DOHH2 (cell line): Measurements from ENCODE around the gene FUT7.

Experiments
- H3F3A ChIP-seq: fragments of 200-600 bp; sonication (generic), shearing (Covaris generic); 2 replicates; pipeline ENCODE4 v1.6.0; 2016; ENCODE audit warnings: antibody characterized with exemption, mild to moderate bottlenecking; ENCODE audit not compliant: control insufficient read depth, insufficient read depth
- H3K27ac ChIP-seq: fragments of 200-600 bp; sonication (generic); 2 replicates; pipeline ENCODE4 v1.5.1; 2014; ENCODE audit warnings: low read depth, mild to moderate bottlenecking, low read length, moderate library complexity
- H3K27me3 ChIP-seq: fragments of 200-600 bp; sonication (generic); 2 replicates; pipeline ENCODE4 v1.6.1; 2014; ENCODE audit warnings: mild to moderate bottlenecking, low read length, mixed read lengths; ENCODE audit not compliant: control insufficient read depth
- H3K36me3 ChIP-seq: fragments of 200-600 bp; sonication (generic); 2 replicates; pipeline ENCODE4 v1.6.1; 2014; ENCODE audit warnings: mild to moderate bottlenecking, low read length, moderate library complexity, mixed read lengths; ENCODE audit not compliant: control insufficient read depth
- H3K4me1 ChIP-seq: fragments of 200-600 bp; sonication (generic); 2 replicates; pipeline ENCODE4 v1.6.1; 2014; ENCODE audit warnings: mild to moderate bottlenecking, low read length, mixed read lengths; ENCODE audit not compliant: control insufficient read depth
- H3K4me2 ChIP-seq: fragments of 200-600 bp; sonication (generic); 2 replicates; pipeline ENCODE4 v1.6.0; 2014; ENCODE audit warnings: mild to moderate bottlenecking, low read length, moderate library complexity
- H3K4me3 ChIP-seq: fragments of 200-600 bp; sonication (generic); 2 replicates; pipeline ENCODE4 v1.5.1; 2014; ENCODE audit warnings: mild to moderate bottlenecking, low read length, mixed read lengths
- H3K79me2 ChIP-seq: fragments of 200-600 bp; sonication (generic); 2 replicates; pipeline ENCODE4 v1.6.1; 2014; ENCODE audit warnings: mild to moderate bottlenecking, low read length, mixed read lengths; ENCODE audit not compliant: control insufficient read depth
- H3K9me2 ChIP-seq: fragments of 200-600 bp; sonication (generic); replicated peaks from 2 replicates; pipeline ENCODE4 v1.6.1; 2014; ENCODE audit warnings: mild to moderate bottlenecking, low read length, mixed read lengths; ENCODE audit not compliant: control insufficient read depth
- H3K9me3 ChIP-seq: fragments of 200-600 bp; sonication (generic); 2 replicates; pipeline ENCODE4 v1.6.1; 2014; ENCODE audit warnings: antibody characterized with exemption, low read length, mixed read lengths; ENCODE audit not compliant: control insufficient read depth, insufficient read depth
- H4K20me1 ChIP-seq: fragments of 200-600 bp; sonication (generic); 2 replicates; pipeline ENCODE4 v1.6.0; 2014; ENCODE audit warnings: low read depth, mild to moderate bottlenecking, antibody characterized with exemption, low read length, moderate library complexity; ENCODE audit not compliant: control insufficient read depth, insufficient read depth
- EZH2phosphoT487 ChIP-seq: fragments of 200-600 bp; sonication (generic); IDR thresholded peaks from 2 replicates; pipeline ENCODE4 v1.6.1; 2017; ENCODE audit warnings: borderline replicate concordance, mild to moderate bottlenecking, antibody characterized with exemption, low read length, moderate library complexity, mixed read lengths
- TF ChIP-seq, protein P1 (sequence below): fragments of 200-600 bp; sonication (generic); IDR thresholded peaks from one replicate; pipeline ENCODE4 v1.5.1; 2014; ENCODE audit warnings: antibody characterized with exemption, mild to moderate bottlenecking, low read depth, low read length; ENCODE audit not compliant: poor library complexity, severe bottlenecking

The FUT7 gene

DNA sequence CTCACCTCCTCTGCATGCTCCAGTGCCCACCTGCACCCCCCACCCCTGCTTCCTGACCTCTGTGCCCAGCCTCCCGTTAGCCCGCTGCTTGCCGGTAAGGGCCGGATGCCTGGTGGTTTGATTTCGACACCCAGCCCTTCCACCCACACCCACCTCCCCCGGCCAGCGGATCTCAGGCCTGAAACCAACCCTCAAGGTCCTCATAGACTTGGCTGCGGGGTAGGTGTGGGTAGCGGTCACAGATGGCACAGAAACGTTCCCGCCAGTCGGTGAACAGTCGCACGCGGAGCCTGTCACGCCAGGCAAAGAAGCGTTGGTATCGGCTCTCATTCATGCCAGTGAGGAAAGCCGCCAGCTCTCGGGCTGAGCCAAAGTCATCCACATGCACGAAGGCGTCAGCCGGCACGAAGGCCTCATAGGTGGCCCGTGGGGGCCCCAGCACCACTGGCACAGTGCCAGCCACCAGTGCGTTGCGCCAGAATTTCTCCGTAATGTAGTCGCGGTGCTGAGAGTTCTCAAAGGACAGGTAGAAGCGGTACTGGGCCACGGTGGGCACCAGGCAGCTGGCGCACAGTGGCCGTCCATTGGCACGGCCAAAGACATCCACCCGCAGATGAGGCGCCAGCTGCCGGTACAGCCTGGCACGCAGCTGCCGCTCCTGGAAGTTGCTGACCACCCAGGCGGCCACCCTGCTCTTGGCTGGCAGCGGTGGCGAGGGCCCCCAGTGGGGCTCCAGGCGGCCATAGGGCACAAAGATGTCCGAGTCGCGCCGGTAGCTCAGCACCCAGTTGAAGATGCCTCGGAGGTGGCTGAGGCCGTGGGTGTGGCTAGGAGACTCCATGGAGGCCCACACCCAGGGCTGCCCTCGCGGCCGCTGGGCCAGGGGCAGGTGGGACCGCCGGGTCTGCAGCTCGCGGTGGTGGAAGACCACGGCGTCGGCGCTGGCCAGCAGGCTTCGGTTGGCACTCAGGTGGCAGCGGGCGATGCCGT lies 1.1 kb downstream of the FUT7 start:
- no peaks in the 10 kb centered on the region for H3K36me3 ChIP-seq
- no peaks in the 10 kb centered on the region for H3K9me3 ChIP-seq
- H3K9me2 ChIP-seq = no peaks in the 10 kb centered on the region
- H3K79me2 ChIP-seq = no peaks in the 10 kb centered on the region
- no peak overlapping the region for H3K27ac ChIP-seq
- 0 out of 2 replicates have a peak, but pooled peaks cover 3% of the 10 kb centered on the region for H4K20me1 ChIP-seq
- H3K4me1 ChIP-seq = peaks cover 56% of the 10 kb centered on the region
- no peak overlapping the region for H3K4me2 ChIP-seq
- H3F3A ChIP-seq = no peaks in the 10 kb centered on the region
- H3K4me3 ChIP-seq = no peak overlapping the region
- peaks cover 68% of the 10 kb centered on the region for H3K27me3 ChIP-seq
- TF ChIP-seq, protein P1, sequence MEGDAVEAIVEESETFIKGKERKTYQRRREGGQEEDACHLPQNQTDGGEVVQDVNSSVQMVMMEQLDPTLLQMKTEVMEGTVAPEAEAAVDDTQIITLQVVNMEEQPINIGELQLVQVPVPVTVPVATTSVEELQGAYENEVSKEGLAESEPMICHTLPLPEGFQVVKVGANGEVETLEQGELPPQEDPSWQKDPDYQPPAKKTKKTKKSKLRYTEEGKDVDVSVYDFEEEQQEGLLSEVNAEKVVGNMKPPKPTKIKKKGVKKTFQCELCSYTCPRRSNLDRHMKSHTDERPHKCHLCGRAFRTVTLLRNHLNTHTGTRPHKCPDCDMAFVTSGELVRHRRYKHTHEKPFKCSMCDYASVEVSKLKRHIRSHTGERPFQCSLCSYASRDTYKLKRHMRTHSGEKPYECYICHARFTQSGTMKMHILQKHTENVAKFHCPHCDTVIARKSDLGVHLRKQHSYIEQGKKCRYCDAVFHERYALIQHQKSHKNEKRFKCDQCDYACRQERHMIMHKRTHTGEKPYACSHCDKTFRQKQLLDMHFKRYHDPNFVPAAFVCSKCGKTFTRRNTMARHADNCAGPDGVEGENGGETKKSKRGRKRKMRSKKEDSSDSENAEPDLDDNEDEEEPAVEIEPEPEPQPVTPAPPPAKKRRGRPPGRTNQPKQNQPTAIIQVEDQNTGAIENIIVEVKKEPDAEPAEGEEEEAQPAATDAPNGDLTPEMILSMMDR = no peak
- TF ChIP-seq EZH2phosphoT487 = peak; percentile 47; the same call in 1 of the 2 replicates

GRCh38 chr9:137030006-137030405 lies 1.9 kb downstream of the FUT7 start:
- Histone ChIP-seq H3K4me1 (peaks cover 61% of the 10 kb centered on the region), H3F3A (no peaks in the 10 kb centered on the region), H3K36me3 (no peaks in the 10 kb centered on the region), H3K27me3 (peaks cover 66% of the 10 kb centered on the region), H3K27ac (no peak overlapping the region), H3K79me2 (no peaks in the 10 kb centered on the region), H4K20me1 (0 out of 2 replicates have a peak, but pooled peaks cover 3% of the 10 kb centered on the region), H3K4me3 (no peak overlapping the region), H3K9me3 (no peaks in the 10 kb centered on the region), H3K9me2 (no peaks in the 10 kb centered on the region), H3K4me2 (no peak overlapping the region)
- no peak for TF ChIP-seq EZH2phosphoT487
- TF ChIP-seq, protein P1 = no peak

DNA sequence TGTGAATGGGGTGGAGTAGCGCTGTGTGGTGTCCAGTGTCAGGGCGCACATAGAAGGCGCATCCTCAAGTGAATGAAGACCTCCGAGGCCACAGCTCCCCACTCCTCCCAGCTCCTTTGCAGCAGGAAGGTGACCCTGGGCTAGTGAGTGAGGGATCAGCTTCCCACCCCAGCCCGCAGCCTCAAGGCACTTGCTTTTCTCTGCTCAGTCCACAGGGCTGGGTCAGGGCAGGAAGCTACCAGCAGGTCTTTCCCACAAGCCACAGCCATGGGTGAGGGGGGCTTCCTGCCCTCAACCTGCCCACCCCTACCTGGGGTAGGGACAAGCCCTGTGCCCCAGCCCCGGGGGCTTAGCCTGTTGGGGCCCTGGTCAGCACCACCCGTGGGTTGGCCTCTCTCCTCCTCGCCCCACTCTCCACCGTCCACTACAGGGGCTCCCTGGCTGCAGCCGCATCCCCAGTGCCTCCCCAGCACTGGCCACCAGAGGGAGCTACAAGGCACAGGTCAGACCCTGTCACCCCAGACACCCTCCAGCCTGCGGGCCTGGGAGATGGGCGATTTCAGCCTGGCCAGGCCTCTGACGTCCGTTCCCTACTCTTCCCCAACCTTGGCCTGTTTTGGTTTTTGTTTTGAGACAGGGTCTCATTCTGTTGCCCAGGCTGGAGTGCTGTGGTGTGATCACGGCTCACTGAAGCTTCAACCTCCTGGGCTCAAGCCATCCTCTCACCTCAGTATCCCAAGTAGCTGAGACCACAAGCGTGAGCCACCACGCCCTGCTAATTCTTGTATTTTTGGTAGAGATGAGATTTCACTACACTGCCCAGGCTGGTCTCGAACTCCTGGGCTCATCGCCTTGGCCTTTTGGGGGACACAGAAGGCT lies 2.6 kb downstream of the FUT7 start:
- H3K4me1 ChIP-seq = peaks cover 55% of the 10 kb centered on the region
- peak overlapping the region; percentile 97 for H3K4me2 ChIP-seq
- H3K36me3 ChIP-seq = no peaks in the 10 kb centered on the region
- TF ChIP-seq, protein P1 = peak; percentile 93
- no peak for TF ChIP-seq EZH2phosphoT487
- H3K9me2 ChIP-seq = no peaks in the 10 kb centered on the region
- no peaks in the 10 kb centered on the region for H3K9me3 ChIP-seq
- 0 out of 2 replicates have a peak, but pooled peaks cover 3% of the 10 kb centered on the region for H4K20me1 ChIP-seq
- no peaks in the 10 kb centered on the region for H3K79me2 ChIP-seq
- no peaks in the 10 kb centered on the region for H3F3A ChIP-seq
- peak overlapping the region; percentile 77 for H3K4me3 ChIP-seq
- no peak overlapping the region for H3K27ac ChIP-seq
- H3K27me3 ChIP-seq = peaks cover 59% of the 10 kb centered on the region
